Stomach smooth muscle (tissue), 2 donors: ENCODE results near the gene CHST9.

Source experiments
- H3K27ac ChIP-seq: one replicate; pipeline ENCODE4 v1.7.0; 2013; ENCODE audit warnings: mild to moderate bottlenecking, low read length, inconsistent platforms
- H3K27me3 ChIP-seq, 2 donors: one replicate each; pipeline ENCODE4 v1.7.0; 2013; ENCODE audit warnings: low read length in 2 of 2; ENCODE audit not compliant: insufficient read depth in 2 of 2, control insufficient read depth in 1 of 2
- H3K36me3 ChIP-seq, 2 donors: one replicate each; pipeline ENCODE4 v1.7.0; 2013; ENCODE audit warnings: low read length in 2 of 2; ENCODE audit not compliant: control insufficient read depth in 2 of 2, insufficient read depth in 2 of 2
- H3K4me1 ChIP-seq: one replicate; pipeline ENCODE4 v1.7.0; 2013; ENCODE audit warnings: low read length; ENCODE audit not compliant: control insufficient read depth, insufficient read depth
- H3K4me3 ChIP-seq, 2 donors: one replicate each; pipeline ENCODE4 v1.7.0; 2013; ENCODE audit warnings: low read length in 2 of 2
- H3K9ac ChIP-seq, 2 donors: one replicate each; pipeline ENCODE4 v1.7.0; 2013; ENCODE audit warnings: low read length in 2 of 2, mild to moderate bottlenecking in 1 of 2
- H3K9me3 ChIP-seq, 2 donors: one replicate each; pipeline ENCODE4 v1.7.0; 2013; ENCODE audit warnings: low read length in 2 of 2; ENCODE audit not compliant: control insufficient read depth in 2 of 2
- donor health status: healthy.
- donor health status: Pancreatic carcinoma.

Gene CHST9

GRCh38 chr18:26911840-26912239 is 273.3 kb downstream of the CHST9 start:
- Histone ChIP-seq H3K36me3 (no peaks in the 10 kb centered on the region), H3K4me3 (no peak overlapping the region), H3K9ac (no peak overlapping the region), H3K9me3 (no peaks in the 10 kb centered on the region), H3K27me3 (no peaks in the 10 kb centered on the region), H3K27ac (no peak overlapping the region), H3K4me1 (peaks cover 5% of the 10 kb centered on the region)

DNA sequence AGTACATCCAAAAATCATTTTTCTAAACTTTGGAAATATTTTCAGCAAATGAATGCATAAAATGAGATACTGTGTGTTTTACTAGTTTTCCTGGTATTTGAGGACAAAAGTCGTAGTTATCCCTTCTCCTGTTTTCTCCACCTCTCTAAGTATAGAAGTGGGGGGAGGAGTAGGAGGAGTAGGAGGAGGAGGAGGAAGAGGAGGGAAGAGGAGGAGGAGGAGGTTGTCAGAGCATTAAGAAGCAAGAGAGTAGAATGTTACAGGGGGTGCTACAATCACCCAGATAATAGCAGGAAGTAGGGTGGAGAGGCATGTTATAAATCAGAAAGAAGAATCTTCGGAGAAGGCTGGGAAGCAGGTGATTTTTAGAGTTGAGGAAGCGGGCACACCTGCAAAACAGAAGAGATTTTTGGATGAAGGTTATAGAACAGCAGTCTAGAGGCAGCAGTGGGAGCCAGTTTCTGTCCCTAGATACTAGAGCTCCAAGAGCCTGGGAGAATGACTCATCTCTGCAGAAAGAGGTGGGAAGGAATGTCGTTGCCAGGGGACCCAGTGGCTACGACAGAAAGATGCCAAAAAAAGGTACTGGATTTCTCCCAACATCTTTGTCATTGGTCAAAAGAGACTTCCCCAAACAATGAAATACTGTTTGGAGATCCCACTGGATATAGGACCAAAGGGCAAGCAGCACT is 275.4 kb downstream of the CHST9 start:
- H3K27me3 ChIP-seq = no peaks in the 10 kb centered on the region
- no peak overlapping the region for H3K27ac ChIP-seq
- H3K4me1 ChIP-seq = peaks cover 5% of the 10 kb centered on the region
- no peaks in the 10 kb centered on the region for H3K9me3 ChIP-seq
- H3K4me3 ChIP-seq = no peak overlapping the region
- no peaks in the 10 kb centered on the region for H3K36me3 ChIP-seq
- H3K9ac ChIP-seq = no peak overlapping the region

DNA sequence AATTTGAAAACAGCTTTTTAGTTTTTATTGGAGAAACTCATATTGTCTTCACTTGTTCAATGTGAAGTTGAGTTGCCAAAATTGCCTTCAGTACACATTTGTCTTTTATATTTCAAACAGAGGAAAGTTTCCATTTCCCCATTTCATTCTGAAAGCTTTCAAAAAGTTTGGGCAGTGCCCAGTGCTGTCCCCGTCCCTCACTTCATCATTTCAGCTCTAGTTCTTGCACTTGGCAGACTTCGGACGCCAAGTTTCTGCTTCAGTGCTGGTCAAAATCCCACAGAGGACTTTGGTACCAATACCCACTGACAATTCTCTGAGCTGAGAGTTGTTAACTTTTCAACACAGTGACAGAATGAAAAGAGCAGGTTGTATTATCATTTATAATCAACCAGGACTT is 276.2 kb downstream of the CHST9 start:
- Histone ChIP-seq H3K27me3 (no peaks in the 10 kb centered on the region), H3K27ac (no peak overlapping the region), H3K36me3 (no peaks in the 10 kb centered on the region), H3K4me3 (no peak overlapping the region), H3K9ac (no peak overlapping the region), H3K4me1 (peaks cover 5% of the 10 kb centered on the region), H3K9me3 (no peaks in the 10 kb centered on the region)

DNA sequence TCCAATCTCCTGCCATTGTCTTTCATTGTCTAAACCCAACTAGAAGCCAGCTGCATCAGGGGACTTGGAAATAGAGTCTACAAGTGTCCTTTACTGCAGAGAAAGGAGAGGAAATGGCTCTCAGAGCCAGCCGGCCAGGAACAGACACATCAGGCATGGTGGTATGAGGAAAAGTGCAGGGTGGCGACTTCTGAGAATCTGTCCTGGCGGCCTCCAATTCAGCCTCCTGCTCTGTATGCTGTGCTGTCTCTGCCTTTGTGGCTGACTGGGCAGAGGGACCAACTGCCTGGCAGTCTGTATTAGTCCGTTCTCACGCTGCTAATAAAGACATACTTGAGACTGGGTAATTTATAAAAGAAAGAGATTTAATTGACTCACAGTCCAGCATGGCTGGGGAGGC is 282.8 kb downstream of the CHST9 start:
- Histone ChIP-seq H3K36me3 (no peaks in the 10 kb centered on the region), H3K9ac (no peak overlapping the region), H3K27ac (no peak overlapping the region), H3K4me1 (no peaks in the 10 kb centered on the region), H3K4me3 (no peak overlapping the region), H3K9me3 (no peaks in the 10 kb centered on the region), H3K27me3 (no peaks in the 10 kb centered on the region)

DNA sequence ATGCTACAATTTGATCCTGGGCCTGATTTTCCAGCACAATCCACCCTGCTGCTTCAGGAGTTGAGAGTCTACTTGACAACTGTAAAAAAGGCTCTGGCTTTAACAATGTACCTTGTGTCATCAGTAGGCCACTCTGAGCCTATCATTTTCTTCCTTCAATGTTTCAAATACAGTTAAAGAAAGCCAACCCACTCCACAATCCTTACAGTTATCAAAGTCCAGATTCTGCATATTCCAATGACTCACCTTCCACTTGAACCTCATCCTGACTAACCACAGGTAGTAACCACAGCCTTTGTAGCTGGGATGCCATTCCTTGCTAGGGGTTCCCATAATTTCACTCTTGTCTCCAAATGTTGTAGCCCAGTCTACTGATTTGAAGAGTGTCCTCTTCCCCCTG is 284.1 kb downstream of the CHST9 start:
- Histone ChIP-seq H3K27ac (no peak overlapping the region), H3K36me3 (no peaks in the 10 kb centered on the region)

DNA sequence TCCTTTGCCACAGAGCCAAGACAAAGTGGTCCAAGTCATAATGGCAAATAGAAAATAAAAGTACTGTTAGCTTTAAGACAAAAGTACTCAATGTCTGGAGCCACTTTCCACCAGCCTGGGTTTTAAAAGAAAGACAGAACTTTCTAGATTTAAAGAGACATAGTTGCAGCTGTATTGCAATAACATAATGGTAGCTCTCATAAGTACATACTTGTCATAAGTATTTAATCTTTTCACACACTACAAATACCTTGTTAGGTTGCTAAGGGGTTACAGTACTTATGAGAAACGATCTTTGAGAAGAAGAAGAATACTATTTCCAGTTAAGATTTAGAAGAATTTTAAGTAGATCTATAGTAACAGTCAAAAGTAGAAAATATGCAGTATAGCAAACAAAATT is 290.7 kb downstream of the CHST9 start:
- Histone ChIP-seq H3K9me3 (no peaks in the 10 kb centered on the region), H3K4me1 (no peaks in the 10 kb centered on the region), H3K36me3 (no peaks in the 10 kb centered on the region), H3K27me3 (no peaks in the 10 kb centered on the region), H3K4me3 (no peak overlapping the region), H3K9ac (no peak overlapping the region), H3K27ac (no peak overlapping the region)

More for the DNA sequence above, 284.1 kb downstream of the CHST9 start:
- Histone ChIP-seq H3K9ac (no peak overlapping the region), H3K9me3 (no peaks in the 10 kb centered on the region), H3K4me3 (no peak overlapping the region), H3K4me1 (no peaks in the 10 kb centered on the region), H3K27me3 (no peaks in the 10 kb centered on the region)

DNA sequence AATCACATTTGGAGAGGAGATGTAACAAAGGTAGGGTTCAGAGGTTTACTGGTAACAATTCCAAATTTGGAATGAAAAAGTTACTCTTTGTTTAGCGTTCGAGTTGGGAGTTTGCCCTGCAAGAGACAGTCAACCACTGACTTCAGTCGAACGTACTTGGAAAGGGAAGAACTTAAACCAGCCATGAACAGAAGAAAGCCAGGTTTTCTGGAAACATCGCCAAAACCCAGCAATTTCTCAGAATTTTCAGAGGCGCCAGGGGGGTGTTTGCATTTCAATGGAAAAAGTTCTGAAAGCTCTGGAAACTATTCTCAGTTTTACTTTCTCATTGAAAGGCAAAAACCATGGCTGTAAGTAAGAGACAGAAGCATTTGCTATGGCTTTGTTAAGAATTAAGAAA is 291.1 kb downstream of the CHST9 start:
- H3K4me3 ChIP-seq = no peak overlapping the region
- no peaks in the 10 kb centered on the region for H3K27me3 ChIP-seq
- H3K36me3 ChIP-seq = no peaks in the 10 kb centered on the region
- H3K4me1 ChIP-seq = no peaks in the 10 kb centered on the region
- H3K9me3 ChIP-seq = no peaks in the 10 kb centered on the region
- H3K27ac ChIP-seq = no peak overlapping the region
- no peak overlapping the region for H3K9ac ChIP-seq

- H3K4me3 ChIP-seq = no peak overlapping the region
- H3K36me3 ChIP-seq = no peaks in the 10 kb centered on the region
- no peaks in the 10 kb centered on the region for H3K9me3 ChIP-seq
- no peak overlapping the region for H3K9ac ChIP-seq
- no peak overlapping the region for H3K27ac ChIP-seq
- no peaks in the 10 kb centered on the region for H3K4me1 ChIP-seq
- H3K27me3 ChIP-seq = no peaks in the 10 kb centered on the region
These were observed 296.8 kb downstream of the CHST9 start for GRCh38 chr18:26888259-26888658.

DNA sequence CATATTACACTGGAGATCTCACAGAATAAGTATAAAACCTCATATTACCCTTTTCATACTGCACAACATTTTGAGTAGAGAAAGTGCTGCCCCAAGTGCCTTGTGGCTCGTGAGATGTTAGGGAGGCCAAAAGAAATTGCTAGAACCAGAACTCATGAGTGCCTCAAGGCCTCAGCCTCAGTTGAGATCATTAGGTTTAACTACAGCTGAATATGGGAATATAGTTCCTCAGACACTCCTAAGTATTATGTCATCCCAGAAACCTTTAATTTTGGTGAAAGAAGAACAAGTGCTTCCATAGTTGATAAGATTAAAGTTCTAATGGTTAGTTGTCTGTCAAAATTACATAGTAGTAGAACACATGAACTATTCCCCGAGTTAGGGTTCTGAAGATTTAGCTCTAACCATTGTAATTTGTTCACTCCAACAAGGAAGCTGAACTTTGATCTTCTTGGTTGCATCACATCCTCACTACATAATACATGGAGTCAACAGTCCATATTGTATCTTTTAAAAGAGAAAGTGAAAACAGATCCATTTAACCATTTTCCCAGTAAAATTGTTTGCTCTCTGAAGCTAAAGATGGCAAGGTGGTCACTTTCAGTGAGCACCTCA is 310.0 kb downstream of the CHST9 start:
- no peak overlapping the region for H3K9ac ChIP-seq
- no peak overlapping the region for H3K4me3 ChIP-seq
- no peaks in the 10 kb centered on the region for H3K4me1 ChIP-seq
- no peaks in the 10 kb centered on the region for H3K9me3 ChIP-seq
- no peak overlapping the region for H3K27ac ChIP-seq
- H3K27me3 ChIP-seq = peaks cover 0 to 3% of the 10 kb centered on the region in 2 donors
- H3K36me3 ChIP-seq = no peaks in the 10 kb centered on the region

GRCh38 chr18:26874283-26874682 is 310.8 kb downstream of the CHST9 start:
- Histone ChIP-seq H3K9ac (no peak overlapping the region), H3K4me3 (no peak overlapping the region), H3K9me3 (no peaks in the 10 kb centered on the region), H3K27me3 (peaks cover 0 to 3% of the 10 kb centered on the region in 2 donors), H3K27ac (no peak overlapping the region), H3K36me3 (no peaks in the 10 kb centered on the region), H3K4me1 (no peaks in the 10 kb centered on the region)

DNA sequence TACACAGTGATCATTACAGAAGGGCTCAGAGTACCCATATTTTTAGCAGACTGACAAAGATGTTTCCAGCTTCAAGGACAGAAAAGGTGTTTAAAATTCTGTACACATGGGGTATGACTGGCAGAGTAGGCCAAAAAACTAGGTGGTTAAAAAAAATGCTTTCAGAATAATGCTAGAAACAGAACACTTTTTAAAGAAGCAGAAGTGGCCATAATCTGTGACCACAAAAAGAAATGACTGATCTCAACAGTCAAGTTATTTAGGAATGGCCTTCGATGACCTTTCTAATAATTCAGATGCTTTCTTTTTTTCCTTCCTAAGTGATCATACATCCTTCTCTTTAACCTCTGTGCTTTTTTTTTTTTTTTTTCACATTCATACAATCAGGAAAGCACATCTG is 315.5 kb downstream of the CHST9 start:
- H3K4me1 ChIP-seq = peaks cover 2% of the 10 kb centered on the region
- no peak overlapping the region for H3K27ac ChIP-seq
- H3K27me3 ChIP-seq = peaks cover 0 to 9% of the 10 kb centered on the region in 2 donors
- no peaks in the 10 kb centered on the region for H3K9me3 ChIP-seq
- no peak overlapping the region for H3K9ac ChIP-seq
- H3K4me3 ChIP-seq = no peak overlapping the region
- no peaks in the 10 kb centered on the region for H3K36me3 ChIP-seq
